ENCODE data around the gene MAST4.

GRCh38 chr5:67154556-67155206 lies 558.5 kb downstream of the MAST4 start:
- TF ChIP-seq CTCF (IDR thresholded peaks at IDR 0.05) (no peak), EP300 (IDR thresholded peaks at IDR 0.05) (no peak)

All from gastroesophageal sphincter (tissue), 3 donors.